ENCODE measurements around the gene RAB27B.
"Not testable (repeated sequence)": the region's sequence is repeated elsewhere in the genome, so short reads cannot be mapped to it uniquely, and the experiment has no call there.

Gene RAB27B

DNA sequence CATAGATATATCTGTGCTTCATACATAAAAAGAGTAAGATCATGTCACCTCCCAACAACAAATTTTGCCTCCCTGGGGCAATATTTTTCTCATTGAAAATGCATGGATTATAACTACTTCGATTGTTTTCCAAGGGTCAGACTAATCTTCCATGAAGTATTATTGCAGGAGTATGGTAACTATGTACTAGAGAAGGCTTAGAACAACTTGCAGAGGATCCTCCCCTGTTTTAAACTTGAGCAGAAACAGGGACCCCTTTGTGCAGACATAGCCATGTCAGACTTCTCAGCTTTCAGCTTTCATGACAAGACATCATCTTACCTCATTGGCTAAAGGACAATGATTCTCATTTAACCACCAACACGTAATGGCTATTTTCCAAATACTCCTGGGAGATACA is 13.2 kb upstream of the RAB27B start:
- no peak for DNase-seq (ENCODE audit: low read depth)

DNA sequence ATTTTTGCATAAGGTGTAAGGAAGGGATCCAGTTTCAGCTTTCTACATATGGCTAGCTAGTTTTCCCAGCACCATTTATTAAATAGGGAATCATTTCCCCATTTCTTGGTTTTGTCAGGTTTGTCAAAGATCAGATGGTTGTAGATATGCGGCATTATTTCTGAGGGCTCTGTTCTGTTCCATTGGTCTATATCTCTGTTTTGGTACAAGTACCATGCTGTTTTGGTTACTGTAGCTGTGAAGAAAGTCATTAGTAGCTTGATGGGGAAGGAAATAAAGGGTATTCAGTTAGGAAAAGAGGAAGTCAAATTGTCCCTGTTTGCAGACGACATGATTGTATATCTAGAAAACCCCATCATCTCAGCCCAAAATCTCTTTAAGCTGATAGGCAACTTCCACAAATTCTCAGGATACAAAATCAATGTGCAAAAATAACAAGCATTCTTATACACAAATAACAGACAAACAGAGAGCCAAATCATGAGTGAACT is 7.4 kb upstream of the RAB27B start:
- not testable (repeated sequence) for DNase-seq (ENCODE audit: low read depth)

DNA sequence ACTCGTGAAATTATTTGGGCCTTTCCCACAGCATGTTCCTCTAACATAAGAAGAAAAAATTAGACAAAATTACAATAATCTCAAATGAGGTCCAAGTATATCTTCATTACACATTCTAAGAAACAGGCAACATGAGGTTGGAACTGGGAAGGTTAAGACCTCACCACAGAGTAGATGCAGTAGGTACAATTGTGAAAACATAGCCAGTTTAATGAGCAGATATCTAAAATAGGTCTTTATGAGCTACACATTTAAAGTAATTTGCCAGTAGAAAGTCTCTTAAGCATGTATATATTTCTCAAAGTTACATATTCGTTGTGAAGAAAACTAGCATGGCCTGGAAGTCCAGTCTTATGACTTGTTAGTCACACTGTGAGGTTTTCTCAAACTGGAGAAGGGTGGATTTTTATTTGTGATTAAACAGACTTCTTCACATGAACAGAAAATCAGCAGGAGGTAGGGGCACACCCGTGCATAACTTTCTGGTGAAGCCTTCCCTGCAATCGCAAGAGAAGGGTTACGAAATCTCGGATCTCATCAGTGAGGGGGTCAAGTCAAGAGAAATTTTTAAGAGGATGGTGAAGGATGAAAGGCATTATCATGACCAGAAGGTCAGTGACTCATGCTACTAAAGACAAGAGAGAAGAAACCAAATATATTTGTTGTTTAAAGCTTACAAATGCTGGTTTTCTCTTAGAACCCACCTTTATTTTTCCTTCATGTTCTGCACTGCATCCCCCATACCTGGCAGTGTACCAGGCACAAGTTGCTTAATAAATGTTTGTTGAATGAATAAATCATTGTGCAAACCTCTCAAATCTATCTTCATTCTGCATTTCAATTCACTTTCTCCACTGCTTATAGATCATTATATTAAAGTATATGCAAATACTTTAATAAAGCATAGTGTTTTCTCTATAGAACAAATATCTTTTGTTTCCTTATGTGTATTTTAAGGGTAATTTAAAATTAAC is 5.1 kb upstream of the RAB27B start:
- no peak for DNase-seq (ENCODE audit: low read depth)

- DNase-seq (ENCODE audit: low read depth): no peak
Observed at GRCh38 chr18:54824761-54825160, 3.5 kb upstream of the RAB27B start.

DNA sequence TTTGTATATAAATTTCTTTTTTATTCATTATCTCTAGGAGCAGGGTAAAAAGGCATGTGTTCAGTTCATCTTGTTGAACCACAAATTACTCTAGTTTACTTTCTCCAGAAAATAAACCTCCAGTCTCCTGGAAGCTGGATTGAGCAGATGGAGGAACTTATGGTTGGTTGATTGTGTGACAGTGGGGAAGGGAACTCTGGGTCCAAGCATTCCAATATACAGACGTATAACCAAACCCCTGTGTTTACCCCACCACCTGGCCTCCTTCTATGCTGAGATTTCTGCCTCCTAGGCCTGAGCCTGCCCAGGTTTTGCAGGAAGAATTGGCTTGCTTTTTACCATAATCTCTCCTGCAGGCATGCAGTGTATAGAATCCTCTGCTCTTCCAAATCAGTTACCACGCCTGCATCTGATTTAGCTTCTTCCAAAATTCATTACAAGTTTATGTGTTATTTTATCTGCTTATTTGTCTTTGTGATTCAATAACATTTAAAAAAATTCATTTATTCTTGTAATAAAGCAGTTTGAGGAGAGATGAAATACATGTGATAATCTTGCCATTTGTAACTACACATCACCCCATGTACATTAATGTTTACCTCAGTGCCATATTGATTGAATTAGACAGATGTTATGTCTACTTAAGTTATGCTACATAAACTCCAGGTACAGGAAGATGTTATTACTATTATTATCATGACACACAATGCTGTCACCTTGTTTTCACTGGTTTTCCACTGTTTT is 2.5 kb upstream of the RAB27B start:
- no peak for DNase-seq (ENCODE audit: low read depth)

- DNase-seq (ENCODE audit: low read depth): no peak
Observed at GRCh38 chr18:54828986-54829385, 709 bp downstream of the RAB27B start.

DNA sequence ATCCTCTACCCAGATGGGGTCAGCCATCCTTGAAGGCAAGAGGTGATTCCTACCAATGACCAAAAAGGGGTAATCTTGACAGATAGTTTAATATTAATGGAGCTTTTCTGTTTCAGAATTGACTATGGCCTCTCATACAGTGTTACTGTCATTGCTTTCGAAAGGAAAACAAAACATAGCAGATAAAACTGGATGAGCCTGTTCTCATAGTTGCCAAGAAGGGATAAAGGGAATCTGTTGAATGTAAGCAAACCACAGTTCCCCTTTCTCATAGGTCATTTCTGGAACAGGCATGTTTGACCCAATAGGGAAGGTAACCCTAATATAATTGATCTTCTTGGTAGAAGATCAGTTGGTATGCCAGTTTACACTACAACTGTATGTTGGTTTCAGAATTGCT is 1.6 kb downstream of the RAB27B start:
- DNase-seq (ENCODE audit: low read depth): no peak

DNA sequence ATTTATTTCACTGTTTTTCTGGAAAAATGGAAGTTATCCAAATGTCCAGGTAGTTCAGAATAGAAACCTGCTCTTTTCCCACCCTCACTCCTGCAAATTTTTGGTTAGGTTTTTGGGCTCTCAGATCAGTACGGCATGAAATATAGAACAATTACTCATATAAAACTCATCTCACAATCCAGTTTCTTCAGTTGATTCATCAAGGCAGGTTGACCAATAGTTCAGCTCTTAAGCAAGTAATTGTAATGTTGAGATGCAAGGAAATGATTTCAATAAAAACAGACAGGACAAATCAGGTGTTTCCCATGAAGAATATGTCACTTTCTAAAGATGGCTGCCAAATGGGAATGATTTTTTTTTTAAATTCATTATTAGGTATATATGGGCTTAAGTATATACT is 2.0 kb downstream of the RAB27B start:
- no peak for DNase-seq (ENCODE audit: low read depth)

- DNase-seq (ENCODE audit: low read depth): no peak
Observed at GRCh38 chr18:54830866-54831265, 2.6 kb downstream of the RAB27B start.

DNA sequence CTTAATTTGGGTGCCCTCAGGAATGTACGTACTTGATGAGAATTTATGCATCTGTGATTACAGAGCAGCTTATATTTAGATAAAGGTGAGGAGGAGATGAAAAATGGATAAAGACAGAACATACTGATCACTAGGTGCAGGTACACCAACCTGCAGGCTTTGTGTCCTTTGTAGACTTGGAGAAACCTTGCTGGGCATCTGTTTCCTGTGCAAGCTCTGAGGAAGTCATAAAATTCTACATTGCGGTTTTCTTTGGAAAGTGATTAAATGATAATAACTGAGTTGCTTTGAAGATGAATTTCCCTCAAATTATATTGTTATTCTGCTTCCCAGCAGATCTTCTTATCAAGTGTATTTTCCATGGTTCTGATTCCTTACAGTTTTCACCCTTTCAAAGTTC is 7.7 kb downstream of the RAB27B start:
- DNase-seq (ENCODE audit: low read depth): no peak

- no peak for DNase-seq (ENCODE audit: low read depth)
Observed at GRCh38 chr18:54843314-54843713, 15.0 kb downstream of the RAB27B start.

DNA sequence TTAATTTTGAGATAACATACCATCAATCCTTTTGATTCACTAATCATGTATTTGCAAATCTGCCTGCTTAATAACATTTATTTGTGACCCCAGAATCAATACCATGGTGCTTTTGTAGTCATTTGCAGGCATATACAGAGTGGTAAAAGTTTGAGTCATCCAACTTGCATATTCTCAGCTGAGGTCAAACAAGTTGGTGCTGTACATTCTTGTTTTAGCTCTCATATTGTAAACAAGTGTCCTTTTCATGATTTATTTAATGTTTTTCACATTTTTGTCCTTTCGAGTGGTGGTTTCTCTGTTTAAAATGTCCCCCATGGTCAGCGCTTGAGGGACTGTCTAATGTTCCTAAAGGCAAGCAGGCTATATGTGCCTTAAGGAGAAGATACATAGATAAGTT is 17.5 kb downstream of the RAB27B start:
- no peak for DNase-seq (ENCODE audit: low read depth)

DNA sequence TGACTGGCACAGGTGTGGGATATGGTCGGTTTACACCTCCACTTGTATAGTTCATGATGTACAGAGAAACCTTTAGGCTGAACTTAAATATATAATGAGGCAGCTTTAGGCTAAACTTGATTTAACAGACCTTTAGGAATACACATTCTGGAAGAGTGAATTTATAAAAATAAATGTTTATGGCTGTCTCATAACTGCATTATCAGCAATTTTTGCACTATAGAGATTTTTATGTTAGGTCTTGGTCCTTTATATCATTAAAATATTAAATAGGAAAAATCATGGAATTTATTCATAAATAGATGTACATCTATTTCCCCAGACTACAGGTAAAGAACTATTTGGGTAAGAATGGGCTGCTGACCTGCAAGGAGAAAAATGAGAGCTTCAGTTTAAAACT is 19.8 kb downstream of the RAB27B start:
- DNase-seq (ENCODE audit: low read depth): no peak

DNA sequence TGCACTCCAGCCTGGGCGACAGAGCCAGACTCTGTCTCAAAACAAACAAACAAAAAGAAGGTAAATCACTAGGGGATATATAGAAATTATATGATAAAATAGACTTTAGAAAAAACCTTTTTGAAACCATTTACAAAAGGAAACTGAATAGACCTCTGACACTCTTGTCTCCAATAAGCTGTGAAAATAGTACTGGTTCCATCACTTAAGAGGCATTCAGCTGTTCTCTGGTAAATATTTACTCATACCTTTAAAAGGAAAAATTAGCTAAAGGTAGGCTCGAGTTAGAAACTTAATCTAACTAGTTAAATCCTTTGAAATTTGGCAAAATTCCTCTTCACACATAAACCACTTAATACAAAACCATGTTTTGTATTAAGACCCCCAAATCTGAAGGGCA is 21.4 kb downstream of the RAB27B start:
- no peak for DNase-seq (ENCODE audit: low read depth)

DNA sequence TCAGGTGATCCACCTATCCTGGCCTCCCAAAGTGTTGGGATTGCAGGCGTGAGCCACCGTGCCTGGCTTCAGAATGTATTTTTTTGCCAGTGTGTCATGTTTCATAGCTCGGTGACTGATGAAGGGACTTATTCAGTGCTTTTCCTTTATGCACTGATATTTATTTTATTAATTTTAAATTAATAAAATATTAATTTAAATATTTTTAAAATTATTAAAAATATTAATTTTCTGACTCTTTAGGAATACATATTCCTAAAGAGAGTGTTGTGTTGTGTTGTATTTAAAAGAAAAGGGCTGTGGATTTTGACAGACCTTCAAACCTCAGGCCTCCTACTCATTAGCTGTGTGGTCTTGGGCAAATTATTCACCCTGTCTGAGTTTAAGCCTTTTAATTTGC is 22.3 kb downstream of the RAB27B start:
- DNase-seq (ENCODE audit: low read depth): no peak

GRCh38 chr18:54852780-54853675 is 24.8 kb downstream of the RAB27B start:
- DNase-seq (ENCODE audit: low read depth): no peak

DNA sequence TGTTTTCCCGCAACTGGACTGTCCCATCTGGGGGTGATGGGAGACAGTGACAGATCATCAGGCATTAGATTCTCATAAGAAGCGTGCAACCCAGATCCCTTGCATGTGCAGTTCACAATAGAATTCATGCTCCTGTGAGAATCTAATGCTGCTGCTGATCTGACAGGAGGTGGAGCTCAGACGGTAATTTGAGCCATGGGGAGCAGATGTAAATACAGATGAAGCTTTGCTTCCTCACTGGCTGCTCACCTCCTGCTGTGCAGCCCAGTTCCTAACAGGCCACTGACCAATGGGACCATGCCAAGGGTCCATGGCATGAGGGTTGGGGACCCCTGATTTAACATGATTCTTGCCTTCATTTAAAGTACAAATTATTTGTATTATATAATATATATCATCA is 26.8 kb downstream of the RAB27B start:
- DNase-seq (ENCODE audit: low read depth): not testable (repeated sequence)

DNA sequence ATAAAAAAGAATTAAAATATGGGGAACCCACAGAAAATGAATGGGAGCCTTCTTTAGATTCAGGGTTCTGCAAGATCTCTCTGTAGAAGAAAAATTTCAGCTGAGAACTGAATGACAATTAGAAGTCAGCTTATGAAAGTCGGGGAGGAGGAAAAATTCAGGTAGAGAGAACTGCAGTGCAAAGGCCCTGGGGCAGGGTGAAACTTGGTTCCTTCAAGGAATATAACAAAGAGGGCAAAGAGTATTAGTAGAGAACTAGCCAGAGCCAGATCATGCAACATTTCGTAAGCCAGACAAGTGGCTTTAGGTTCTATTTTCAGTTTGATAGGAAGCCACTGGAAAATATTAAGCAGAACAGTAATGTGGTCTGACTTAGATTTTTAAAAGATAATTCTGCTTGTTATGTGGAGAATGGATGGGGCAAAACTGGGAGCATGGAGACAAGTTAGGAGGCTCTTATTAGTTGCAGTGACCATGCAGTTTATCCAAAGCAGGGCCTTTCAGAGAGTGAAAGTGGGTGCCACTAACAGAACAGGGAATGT is 27.9 kb downstream of the RAB27B start:
- no peak for DNase-seq (ENCODE audit: low read depth)

- DNase-seq (ENCODE audit: low read depth): no peak
Observed at GRCh38 chr18:54857499-54857898, 29.2 kb downstream of the RAB27B start.

GRCh38 chr18:54859667-54860421 is 31.6 kb downstream of the RAB27B start:
- DNase-seq (ENCODE audit: low read depth): no peak

DNA sequence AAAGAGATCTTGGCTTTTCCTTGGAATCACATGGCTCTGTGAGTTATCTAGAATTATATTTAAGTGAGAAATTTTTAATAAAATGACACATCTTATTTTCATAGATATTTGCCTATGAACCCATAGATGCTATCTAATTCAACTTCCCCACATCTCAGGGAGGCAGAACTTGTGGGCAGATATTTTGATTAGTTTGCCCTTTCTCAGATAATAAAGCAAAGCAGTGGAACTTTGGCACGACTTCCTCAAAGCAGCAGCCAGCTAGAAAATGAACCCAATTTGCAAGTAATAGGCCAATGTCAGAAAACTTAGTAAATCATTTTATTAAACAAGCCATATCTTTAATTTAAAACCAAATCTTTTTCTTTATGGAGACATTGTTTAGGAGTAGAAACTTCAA is 32.7 kb downstream of the RAB27B start:
- no peak for DNase-seq (ENCODE audit: low read depth)
